Fibroblast of mammary gland (primary cell): ENCODE data around the gene MPP2.

ENCODE experiments used
- DNase-seq: peaks from one replicate; pipeline ENCODE4 v3.0.0-alpha.2; 2010; ENCODE audit warnings: low read depth
- H3K4me3 ChIP-seq: 2 replicates; pipeline ENCODE4 v1.5.1; 2011; ENCODE audit warnings: low read depth, mild to moderate bottlenecking, low read length, moderate library complexity; ENCODE audit not compliant: control insufficient read depth
- TF ChIP-seq, protein P1 (sequence below): conservative IDR thresholded peaks from 2 replicates; pipeline ENCODE4 v1.5.1; 2011; ENCODE audit warnings: low read depth, low read length, inconsistent platforms; ENCODE audit not compliant: control insufficient read depth, insufficient read depth

The MPP2 gene

DNA sequence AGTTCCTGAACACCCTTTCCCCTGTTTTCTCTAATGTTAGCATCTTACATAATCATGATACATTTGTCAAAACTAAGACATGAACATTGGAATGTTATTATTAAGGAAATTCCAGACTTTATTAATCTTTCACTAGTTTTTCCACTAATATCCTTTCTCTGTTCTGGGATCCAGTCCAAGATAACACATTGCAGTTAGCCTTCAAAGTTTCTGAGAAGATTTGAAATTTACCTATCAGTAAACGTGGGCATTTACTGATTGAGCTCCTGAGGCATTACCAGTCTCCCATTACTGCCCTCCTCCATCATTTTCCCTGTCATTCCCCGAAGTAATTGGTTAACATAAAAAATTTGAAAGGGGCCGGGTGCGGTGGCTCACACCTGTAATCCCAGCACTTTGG, 66.1 kb downstream of the MPP2 start:
- no peak for DNase-seq
- TF ChIP-seq, protein P1, sequence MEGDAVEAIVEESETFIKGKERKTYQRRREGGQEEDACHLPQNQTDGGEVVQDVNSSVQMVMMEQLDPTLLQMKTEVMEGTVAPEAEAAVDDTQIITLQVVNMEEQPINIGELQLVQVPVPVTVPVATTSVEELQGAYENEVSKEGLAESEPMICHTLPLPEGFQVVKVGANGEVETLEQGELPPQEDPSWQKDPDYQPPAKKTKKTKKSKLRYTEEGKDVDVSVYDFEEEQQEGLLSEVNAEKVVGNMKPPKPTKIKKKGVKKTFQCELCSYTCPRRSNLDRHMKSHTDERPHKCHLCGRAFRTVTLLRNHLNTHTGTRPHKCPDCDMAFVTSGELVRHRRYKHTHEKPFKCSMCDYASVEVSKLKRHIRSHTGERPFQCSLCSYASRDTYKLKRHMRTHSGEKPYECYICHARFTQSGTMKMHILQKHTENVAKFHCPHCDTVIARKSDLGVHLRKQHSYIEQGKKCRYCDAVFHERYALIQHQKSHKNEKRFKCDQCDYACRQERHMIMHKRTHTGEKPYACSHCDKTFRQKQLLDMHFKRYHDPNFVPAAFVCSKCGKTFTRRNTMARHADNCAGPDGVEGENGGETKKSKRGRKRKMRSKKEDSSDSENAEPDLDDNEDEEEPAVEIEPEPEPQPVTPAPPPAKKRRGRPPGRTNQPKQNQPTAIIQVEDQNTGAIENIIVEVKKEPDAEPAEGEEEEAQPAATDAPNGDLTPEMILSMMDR, result no peak
- H3K4me3 ChIP-seq, result no peak overlapping the region

DNA sequence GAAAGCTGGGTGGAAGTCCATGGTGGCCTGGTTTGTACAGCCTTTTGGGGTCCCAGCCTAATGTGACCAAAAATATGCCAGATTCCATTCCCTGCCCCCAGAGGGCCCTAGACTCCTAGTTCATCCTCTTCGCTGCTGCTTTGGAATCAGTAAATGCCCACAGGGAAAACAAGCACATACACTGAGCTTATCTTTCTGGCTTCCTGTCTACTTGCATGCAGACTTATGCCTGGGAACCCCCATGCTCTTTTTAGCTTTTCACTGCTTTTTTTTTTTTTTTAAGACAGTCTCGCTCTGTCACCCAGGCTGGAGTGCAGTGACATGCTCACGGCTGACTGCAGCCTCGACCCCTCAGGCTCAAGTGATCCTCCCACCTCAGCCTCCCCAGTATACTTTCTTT, 66.5 kb downstream of the MPP2 start:
- H3K4me3 ChIP-seq, result no peak overlapping the region
- TF ChIP-seq, protein P1, result peak; percentile 27
- no peak for DNase-seq

DNA sequence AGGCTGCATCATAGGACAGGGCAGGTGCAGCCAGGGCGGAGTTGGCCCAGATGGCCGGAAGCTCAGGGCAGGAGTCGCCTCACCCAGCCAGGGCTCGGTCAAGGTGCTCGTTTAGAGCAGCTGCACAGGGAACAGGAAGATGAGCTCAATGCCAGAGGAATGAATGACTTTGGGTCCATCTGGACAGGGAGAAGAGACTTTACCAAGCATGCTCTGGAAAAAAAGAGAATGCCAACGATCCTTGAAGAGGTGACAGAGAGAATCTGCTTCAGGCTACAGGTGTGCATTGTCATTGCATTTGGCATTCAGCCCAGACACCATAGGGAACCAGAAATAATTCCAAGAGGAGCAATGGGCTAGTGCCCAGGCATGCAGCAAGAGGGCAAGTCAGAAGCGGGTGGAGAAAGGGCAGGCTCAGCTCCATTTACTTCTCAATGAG, 67.6 kb downstream of the MPP2 start:
- no peak overlapping the region for H3K4me3 ChIP-seq
- TF ChIP-seq, protein P1, result no peak
- no peak for DNase-seq

DNA sequence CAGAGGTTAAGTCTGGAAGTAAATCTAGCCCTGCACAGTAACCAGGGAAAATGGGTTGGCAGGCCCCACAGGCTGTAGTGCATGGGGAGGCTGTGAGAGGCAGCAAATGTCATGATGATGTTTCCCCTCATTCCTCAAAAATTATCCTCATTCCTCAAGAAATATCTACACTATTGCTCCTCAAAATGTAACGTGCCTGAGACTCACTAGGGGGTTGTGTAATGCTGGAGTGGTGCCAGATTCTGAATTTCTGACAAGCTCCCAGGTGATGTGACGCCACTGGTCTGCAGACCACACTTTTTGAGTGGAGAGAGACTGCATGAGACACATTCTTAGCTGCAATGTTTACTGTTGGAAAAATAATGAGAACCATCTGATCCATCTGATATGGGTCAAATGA, 73.2 kb downstream of the MPP2 start:
- no peak overlapping the region for H3K4me3 ChIP-seq
- TF ChIP-seq, protein P1, result no peak
- DNase-seq, result peak; percentile 86

DNA sequence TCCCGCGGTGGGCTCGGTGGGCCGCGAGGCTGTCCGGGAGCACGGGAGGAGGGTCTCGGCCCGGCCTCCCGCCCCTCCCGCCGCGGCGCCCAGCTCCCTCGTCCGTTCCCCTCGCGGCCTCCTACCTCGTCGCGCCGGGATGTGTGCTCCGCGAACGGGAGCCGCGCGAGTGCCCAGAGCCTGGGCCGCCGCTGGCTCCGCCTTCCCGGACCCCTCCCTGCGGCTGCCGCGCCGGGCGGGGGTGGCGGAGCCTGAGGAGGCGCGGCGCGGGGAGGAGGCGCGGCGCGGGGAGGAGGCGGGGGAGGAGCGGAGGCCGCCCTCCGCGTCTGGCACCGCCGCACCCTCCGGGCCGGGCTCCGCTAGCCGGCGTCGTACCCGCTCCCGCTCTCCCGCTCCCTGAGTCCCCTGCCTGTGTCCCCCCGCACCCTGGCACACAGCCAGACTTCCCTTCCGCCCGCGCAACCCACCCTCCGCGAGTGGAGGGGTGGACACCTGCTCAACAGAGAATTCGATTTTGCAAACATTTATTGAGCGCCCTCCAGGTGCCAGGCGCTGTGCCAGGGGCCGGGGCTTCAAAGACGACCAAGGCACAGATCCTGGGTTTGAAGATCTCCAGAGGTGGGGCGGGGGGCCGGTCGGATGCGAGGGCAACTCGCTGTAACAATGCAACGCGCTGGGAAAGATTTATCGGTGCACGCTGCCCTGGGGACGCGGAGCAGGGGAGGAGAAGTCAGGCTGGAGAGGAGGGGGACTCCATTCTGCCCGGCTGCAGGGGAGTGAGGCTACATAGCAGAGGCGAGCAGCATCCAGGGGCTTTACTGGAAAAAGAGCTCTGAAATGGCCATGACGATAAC, 74.1 kb downstream of the MPP2 start, which contains the start of gene MPP3:
TSS of gene MPP3 (minus strand) at position 171 of the 854 bp plus-strand sequence. CDS start 1,240 bp downstream, outside the sequence.
- peak; percentile 60 for DNase-seq
- TF ChIP-seq, protein P1, result no peak
- peak within 1 kb of the TSS; percentile 53 for H3K4me3 ChIP-seq

DNA sequence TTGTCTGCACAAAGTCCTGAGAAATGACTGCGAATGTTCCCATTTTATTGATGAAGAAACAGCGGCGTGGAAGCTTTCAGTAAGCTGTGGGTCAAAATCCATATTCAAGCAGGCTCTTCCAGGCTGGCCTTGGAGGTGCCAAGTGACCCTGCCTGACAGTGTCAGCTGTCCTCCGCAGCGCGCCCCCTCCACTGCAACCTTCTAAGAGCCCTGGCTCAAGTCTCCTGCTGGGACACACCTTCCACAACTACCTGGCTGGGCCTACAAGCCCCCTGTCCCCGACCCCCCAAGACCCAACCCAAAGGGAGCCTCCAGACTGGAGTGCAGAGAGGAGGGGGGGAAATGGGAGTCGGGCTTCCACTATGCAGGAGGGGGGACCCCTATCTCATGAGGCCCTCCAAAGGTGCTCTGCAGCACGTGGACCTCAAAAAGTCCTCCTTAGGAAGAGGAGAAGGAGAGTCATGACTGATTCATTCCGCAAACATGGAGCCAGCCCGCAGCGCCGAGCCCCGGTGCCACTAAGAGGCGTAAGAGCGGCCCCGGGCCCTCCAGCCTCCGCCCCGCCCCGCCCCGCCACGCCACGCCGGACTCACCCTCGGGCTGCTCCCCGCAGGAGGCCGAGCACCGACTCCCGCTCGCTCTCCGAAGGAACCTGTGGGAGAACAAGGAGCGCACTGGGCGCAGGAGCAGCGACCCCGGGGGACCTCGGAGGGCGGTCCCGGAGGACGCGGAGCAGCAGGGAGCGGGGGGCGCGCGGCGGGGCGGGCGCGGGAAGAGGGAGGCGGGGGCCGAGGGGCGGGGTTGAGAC, 75.0 kb downstream of the MPP2 start:
- H3K4me3 ChIP-seq, result peak overlapping the region; percentile 53
- DNase-seq, result peak; percentile 75
- TF ChIP-seq, protein P1, result no peak
